GM18861 (cell line): ENCODE results near the gene PRR27.
"Not testable (repeated sequence)": the region's sequence is repeated elsewhere in the genome, so short reads cannot be mapped to it uniquely, and the experiment has no call there.

Source experiments
- ATAC-seq: cut with Tn5 transposase; IDR thresholded peaks from one replicate; pipeline ENCODE4 v1.9.1; 2021; ENCODE audit not compliant: unreplicated experiment

Gene PRR27

GRCh38 chr4:70196857-70197256, 42.8 kb downstream of the PRR27 start:
- ATAC-seq: no peak

- no peak for ATAC-seq
Measured at GRCh38 chr4:70197842-70198241, 43.8 kb downstream of the PRR27 start.

GRCh38 chr4:70203601-70204000, 49.6 kb downstream of the PRR27 start:
- ATAC-seq: no peak

GRCh38 chr4:70212752-70213151, 58.7 kb downstream of the PRR27 start:
- ATAC-seq: not testable (repeated sequence)
